DOHH2 (cell line): ENCODE data around the gene MUC12.

Source experiments
- H3F3A ChIP-seq: fragments of 200-600 bp; sonication (generic), shearing (Covaris generic); 2 replicates; pipeline ENCODE4 v1.6.0; 2016; ENCODE audit warnings: antibody characterized with exemption, mild to moderate bottlenecking; ENCODE audit not compliant: control insufficient read depth, insufficient read depth
- H3K27ac ChIP-seq: fragments of 200-600 bp; sonication (generic); 2 replicates; pipeline ENCODE4 v1.5.1; 2014; ENCODE audit warnings: low read depth, mild to moderate bottlenecking, low read length, moderate library complexity
- H3K27me3 ChIP-seq: fragments of 200-600 bp; sonication (generic); 2 replicates; pipeline ENCODE4 v1.6.1; 2014; ENCODE audit warnings: mild to moderate bottlenecking, low read length, mixed read lengths; ENCODE audit not compliant: control insufficient read depth
- H3K36me3 ChIP-seq: fragments of 200-600 bp; sonication (generic); 2 replicates; pipeline ENCODE4 v1.6.1; 2014; ENCODE audit warnings: mild to moderate bottlenecking, low read length, moderate library complexity, mixed read lengths; ENCODE audit not compliant: control insufficient read depth
- H3K4me1 ChIP-seq: fragments of 200-600 bp; sonication (generic); 2 replicates; pipeline ENCODE4 v1.6.1; 2014; ENCODE audit warnings: mild to moderate bottlenecking, low read length, mixed read lengths; ENCODE audit not compliant: control insufficient read depth
- H3K4me2 ChIP-seq: fragments of 200-600 bp; sonication (generic); 2 replicates; pipeline ENCODE4 v1.6.0; 2014; ENCODE audit warnings: mild to moderate bottlenecking, low read length, moderate library complexity
- H3K4me3 ChIP-seq: fragments of 200-600 bp; sonication (generic); 2 replicates; pipeline ENCODE4 v1.5.1; 2014; ENCODE audit warnings: mild to moderate bottlenecking, low read length, mixed read lengths
- H3K79me2 ChIP-seq: fragments of 200-600 bp; sonication (generic); 2 replicates; pipeline ENCODE4 v1.6.1; 2014; ENCODE audit warnings: mild to moderate bottlenecking, low read length, mixed read lengths; ENCODE audit not compliant: control insufficient read depth
- H3K9me2 ChIP-seq: fragments of 200-600 bp; sonication (generic); replicated peaks from 2 replicates; pipeline ENCODE4 v1.6.1; 2014; ENCODE audit warnings: mild to moderate bottlenecking, low read length, mixed read lengths; ENCODE audit not compliant: control insufficient read depth
- H3K9me3 ChIP-seq: fragments of 200-600 bp; sonication (generic); 2 replicates; pipeline ENCODE4 v1.6.1; 2014; ENCODE audit warnings: antibody characterized with exemption, low read length, mixed read lengths; ENCODE audit not compliant: control insufficient read depth, insufficient read depth
- H4K20me1 ChIP-seq: fragments of 200-600 bp; sonication (generic); 2 replicates; pipeline ENCODE4 v1.6.0; 2014; ENCODE audit warnings: low read depth, mild to moderate bottlenecking, antibody characterized with exemption, low read length, moderate library complexity; ENCODE audit not compliant: control insufficient read depth, insufficient read depth
- CTCF ChIP-seq: fragments of 200-600 bp; sonication (generic); IDR thresholded peaks from one replicate; pipeline ENCODE4 v1.5.1; 2014; ENCODE audit warnings: antibody characterized with exemption, mild to moderate bottlenecking, low read depth, low read length; ENCODE audit not compliant: poor library complexity, severe bottlenecking
- EZH2phosphoT487 ChIP-seq: fragments of 200-600 bp; sonication (generic); IDR thresholded peaks from 2 replicates; pipeline ENCODE4 v1.6.1; 2017; ENCODE audit warnings: borderline replicate concordance, mild to moderate bottlenecking, antibody characterized with exemption, low read length, moderate library complexity, mixed read lengths

Gene MUC12

DNA sequence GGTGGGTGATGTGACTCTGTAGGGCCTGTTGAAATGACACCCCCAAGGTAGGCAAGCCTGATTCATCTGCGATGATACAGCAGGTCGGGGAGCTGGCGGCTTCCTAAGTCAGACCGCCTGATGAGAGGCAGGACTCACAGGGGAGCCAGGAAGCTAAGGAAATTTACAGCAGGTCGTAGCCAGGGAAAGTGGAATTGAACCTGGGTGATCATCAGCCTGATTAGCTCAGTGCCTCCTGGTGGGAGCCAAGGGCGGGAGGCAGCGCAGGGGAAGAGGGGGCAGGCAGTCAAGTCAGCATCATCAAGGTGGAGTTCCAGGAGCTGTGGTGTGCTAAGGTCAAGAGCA is 97.4 kb downstream of the MUC12 start:
- no peaks in the 10 kb centered on the region for H4K20me1 ChIP-seq
- H3K36me3 ChIP-seq: no peaks in the 10 kb centered on the region
- H3K27me3 ChIP-seq: 0 out of 2 replicates have a peak, but pooled peaks cover 4% of the 10 kb centered on the region
- H3K4me3 ChIP-seq: no peak overlapping the region
- TF ChIP-seq CTCF (no peak), EZH2phosphoT487 (no peak)
- H3K9me3 ChIP-seq: no peaks in the 10 kb centered on the region
- H3K79me2 ChIP-seq: no peaks in the 10 kb centered on the region
- no peaks in the 10 kb centered on the region for H3K9me2 ChIP-seq
- no peaks in the 10 kb centered on the region for H3K4me1 ChIP-seq
- H3K4me2 ChIP-seq: no peak overlapping the region
- no peaks in the 10 kb centered on the region for H3F3A ChIP-seq
- no peak overlapping the region for H3K27ac ChIP-seq

- TF ChIP-seq CTCF: no peak
- Histone ChIP-seq H3K79me2 (no peaks in the 10 kb centered on the region), H3K9me2 (no peaks in the 10 kb centered on the region), H3K4me3 (no peak overlapping the region), H3K27ac (no peak overlapping the region), H3K4me2 (no peak overlapping the region), H3K9me3 (no peaks in the 10 kb centered on the region), H3K27me3 (peaks cover 4% of the 10 kb centered on the region; the same call in 1 of the 2 replicates), H4K20me1 (no peaks in the 10 kb centered on the region), H3K4me1 (no peaks in the 10 kb centered on the region), H3F3A (no peaks in the 10 kb centered on the region), H3K36me3 (no peaks in the 10 kb centered on the region)
Measured at GRCh38 chr7:101068401-101068800, 99.0 kb downstream of the MUC12 start.
